Esophagus muscularis mucosa (tissue), 4 donors: ENCODE data around the gene POFUT1. TPM values are rescaled to one million over a fixed set of nuclear protein-coding genes. Genes with fewer than 3 reads are reported as not detected.
"Not testable (repeated sequence)": the region's sequence is repeated elsewhere in the genome, so short reads cannot be mapped to it uniquely, and the experiment has no call there.

Experiments
- DNase-seq: peaks from one replicate; pipeline ENCODE4 v3.0.0-alpha.2; 2017; ENCODE audit errors: extremely low spot score
- H3K27ac ChIP-seq, 4 donors: fragments of 200-600 bp; sonication (generic); replicated peaks in 1 of 4; 1 replicate in 3 of 4; 2 replicates in 1 of 4; pipeline ENCODE4 v1.5.1; 2016 to 2019; ENCODE audit warnings: mild to moderate bottlenecking in 1 of 4
- H3K27me3 ChIP-seq, 4 donors: fragments of 200-600 bp; sonication (generic); one replicate each; pipeline versions ENCODE4 v1.5.1 to v1.6.0; 2016 to 2019
- H3K36me3 ChIP-seq, 4 donors: fragments of 200-600 bp; sonication (generic); one replicate each; pipeline ENCODE4 v1.5.1; 2016 to 2019
- H3K4me1 ChIP-seq, 4 donors: fragments of 200-600 bp; sonication (generic); one replicate each; pipeline ENCODE4 v1.5.1; 2016 to 2019
- H3K4me3 ChIP-seq, 4 donors: fragments of 200-600 bp; sonication (generic); 1 replicate in 2 of 4; 2 replicates in 2 of 4; pipeline ENCODE4 v1.5.1; 2016 to 2019; ENCODE audit warnings: mild to moderate bottlenecking in 4 of 4, moderate library complexity in 1 of 4
- H3K9me3 ChIP-seq, 4 donors: fragments of 200-600 bp; sonication (generic); 1 replicate in 3 of 4; 2 replicates in 1 of 4; pipeline ENCODE4 v1.5.1; 2016 to 2019
- EP300 ChIP-seq: sonication (generic); formaldehyde crosslinking; IDR thresholded peaks from one replicate; pipeline ENCODE4 v1.6.1; 2017; ENCODE audit warnings: antibody characterized with exemption
- POLR2A ChIP-seq: fragments of 450-650 bp; IDR thresholded peaks from one replicate; pipeline ENCODE4 v1.6.1; 2017; ENCODE audit warnings: antibody characterized with exemption, moderate library complexity, mild to moderate bottlenecking, low read depth
- POLR2AphosphoS5 ChIP-seq, 2 donors: sonication (generic); formaldehyde crosslinking; IDR thresholded peaks; one replicate each; pipeline ENCODE4 v1.6.1; 2017; ENCODE audit warnings: antibody characterized with exemption in 2 of 2
- WGBS: methylation state at CpG from one replicate; pipeline ENCODE4 v1.1.5; 2018; 5-methylcytosine and 5-hydroxymethylcytosine counted together
- intact Hi-C: fragments of 100-400 bp; cut with DNase I; formaldehyde crosslinking; loops from one replicate; pipeline ENCODE4 v1.15.1; 2023
- total RNA-seq, 4 donors: library from RNA; depleted of rRNA; stranded (reverse); fragments of >200 nt; gene quantifications; one replicate each; pipeline versions ENCODE4 v1.1.0 to v1.2.1, GENCODE V29; 2016
- TF ChIP-seq, protein P1 (sequence below), 3 experiments: fragments of 200-600 bp in 2 of 3; fragments of 450-650 bp in 1 of 3; sonication (generic) in 2 of 3; IDR thresholded peaks; one replicate each; pipeline ENCODE4 v1.5.1; 2017 to 2019; ENCODE audit warnings: antibody characterized with exemption in 3 of 3, mild to moderate bottlenecking in 2 of 3, moderate library complexity in 1 of 3

Gene POFUT1
- total RNA-seq, 4 donors from 2014 or later = 21.7 to 31.9 (median 29.8) TPM

DNA sequence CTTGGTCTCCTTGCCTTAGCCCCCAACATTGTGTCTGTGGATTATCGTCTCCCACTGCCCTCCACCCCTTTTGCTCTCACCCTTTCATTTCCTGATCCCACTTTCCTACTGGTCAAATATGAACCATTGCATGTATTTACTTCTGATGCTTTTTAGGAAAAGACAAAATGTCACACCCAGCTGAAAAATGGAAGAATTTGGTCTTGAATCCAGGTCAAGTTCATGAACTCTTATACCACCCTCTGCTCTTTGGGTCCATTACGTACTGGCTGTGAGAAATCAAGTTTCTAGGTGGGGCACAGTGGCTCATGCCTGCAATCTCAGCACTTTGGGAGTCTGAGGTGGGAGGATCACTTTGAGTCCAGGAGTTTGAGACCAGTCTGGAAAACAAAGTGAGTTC lies 54.0 kb downstream of the POFUT1 start:
- no peak for TF ChIP-seq POLR2AphosphoS5 (IDR thresholded peaks at IDR 0.05)
- no peak for TF ChIP-seq EP300
- TF ChIP-seq, protein P1, sequence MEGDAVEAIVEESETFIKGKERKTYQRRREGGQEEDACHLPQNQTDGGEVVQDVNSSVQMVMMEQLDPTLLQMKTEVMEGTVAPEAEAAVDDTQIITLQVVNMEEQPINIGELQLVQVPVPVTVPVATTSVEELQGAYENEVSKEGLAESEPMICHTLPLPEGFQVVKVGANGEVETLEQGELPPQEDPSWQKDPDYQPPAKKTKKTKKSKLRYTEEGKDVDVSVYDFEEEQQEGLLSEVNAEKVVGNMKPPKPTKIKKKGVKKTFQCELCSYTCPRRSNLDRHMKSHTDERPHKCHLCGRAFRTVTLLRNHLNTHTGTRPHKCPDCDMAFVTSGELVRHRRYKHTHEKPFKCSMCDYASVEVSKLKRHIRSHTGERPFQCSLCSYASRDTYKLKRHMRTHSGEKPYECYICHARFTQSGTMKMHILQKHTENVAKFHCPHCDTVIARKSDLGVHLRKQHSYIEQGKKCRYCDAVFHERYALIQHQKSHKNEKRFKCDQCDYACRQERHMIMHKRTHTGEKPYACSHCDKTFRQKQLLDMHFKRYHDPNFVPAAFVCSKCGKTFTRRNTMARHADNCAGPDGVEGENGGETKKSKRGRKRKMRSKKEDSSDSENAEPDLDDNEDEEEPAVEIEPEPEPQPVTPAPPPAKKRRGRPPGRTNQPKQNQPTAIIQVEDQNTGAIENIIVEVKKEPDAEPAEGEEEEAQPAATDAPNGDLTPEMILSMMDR (IDR thresholded peaks at IDR 0.05) = no peak
- TF ChIP-seq POLR2A = no peak
- Histone ChIP-seq H3K4me1 (no peaks in the 10 kb centered on the region), H3K36me3 (no peaks in the 10 kb centered on the region), H3K27me3 (no peaks in the 10 kb centered on the region), H3K27ac (no peak overlapping the region), H3K4me3 (no peak overlapping the region), H3K9me3 (no peaks in the 10 kb centered on the region)
- WGBS = 66% methylated on average over 2 of the region's 2 CpGs
- intact Hi-C loops = no loop called here
- DNase-seq = no peak

DNA sequence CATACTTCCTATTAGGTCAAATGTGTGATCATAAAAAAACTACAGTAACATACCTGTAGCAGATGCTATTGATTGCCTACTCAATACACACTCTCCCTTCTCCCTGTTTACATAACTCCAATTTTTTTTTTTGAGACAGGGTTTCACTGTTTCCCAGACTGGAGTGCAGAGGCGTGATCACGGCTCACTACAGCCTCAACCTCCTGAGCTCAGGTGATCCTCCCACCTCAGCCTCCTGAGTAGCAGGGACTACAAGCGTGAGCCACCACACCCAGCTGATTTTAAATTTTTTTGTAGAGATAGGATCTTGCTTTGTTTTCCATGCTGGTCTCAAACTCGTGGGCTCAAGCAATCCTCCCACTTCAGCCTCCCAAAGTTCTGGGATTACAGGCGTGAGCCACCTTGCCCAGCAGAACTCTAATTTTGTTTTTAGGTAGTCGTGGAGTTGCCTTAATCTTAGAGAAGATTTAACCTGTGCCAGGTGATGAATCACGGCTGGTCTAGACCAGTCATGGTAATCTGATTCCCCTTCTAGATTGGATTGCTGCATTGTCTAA lies 55.8 kb downstream of the POFUT1 start:
- H3K36me3 ChIP-seq = no peaks in the 10 kb centered on the region
- intact Hi-C loops = no loop called here
- TF ChIP-seq POLR2A (no peak), POLR2AphosphoS5 (IDR thresholded peaks at IDR 0.05) (no peak)
- no peak for DNase-seq
- no peak overlapping the region for H3K4me3 ChIP-seq
- 77% methylated on average over 7 of the region's 7 CpGs for WGBS
- no peaks in the 10 kb centered on the region for H3K9me3 ChIP-seq
- H3K4me1 ChIP-seq = no peaks in the 10 kb centered on the region
- H3K27ac ChIP-seq = no peak overlapping the region
- no peaks in the 10 kb centered on the region for H3K27me3 ChIP-seq

DNA sequence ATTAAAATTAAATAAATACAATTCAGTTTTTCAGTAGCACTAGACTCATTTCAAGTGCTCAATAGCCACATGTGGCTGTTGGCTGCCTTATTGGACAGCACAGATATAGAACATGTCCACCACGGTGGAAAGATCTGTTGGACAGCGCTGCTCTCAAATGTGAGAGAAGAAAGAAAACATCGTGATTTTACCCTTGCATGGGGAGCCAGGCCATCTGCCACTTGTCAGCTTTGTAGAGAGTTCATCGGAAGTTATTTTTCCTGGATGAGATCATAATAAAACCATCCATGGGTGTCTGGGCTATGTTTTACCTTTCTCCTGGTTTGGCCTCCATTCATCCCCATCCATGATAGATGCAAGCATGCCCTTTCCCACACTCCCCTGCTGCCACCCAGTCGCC lies 63.9 kb downstream of the POFUT1 start:
- Histone ChIP-seq H3K27ac (no peak overlapping the region), H3K9me3 (no peaks in the 10 kb centered on the region), H3K4me1 (peaks cover 0 to under 1% (median 0%) of the 10 kb centered on the region in 4 donors), H3K36me3 (no peaks in the 10 kb centered on the region), H3K27me3 (peaks cover 0 to 19% (median 0%) of the 10 kb centered on the region in 4 donors), H3K4me3 (no peak overlapping the region)
- TF ChIP-seq, protein P1 (IDR thresholded peaks at IDR 0.05) = no peak
- TF ChIP-seq POLR2A = no peak
- no peak for TF ChIP-seq EP300
- no peak for TF ChIP-seq POLR2AphosphoS5 (IDR thresholded peaks at IDR 0.05)
- intact Hi-C loops = no loop called here
- DNase-seq = no peak
- 49% methylated on average over 5 of the region's 5 CpGs for WGBS

DNA sequence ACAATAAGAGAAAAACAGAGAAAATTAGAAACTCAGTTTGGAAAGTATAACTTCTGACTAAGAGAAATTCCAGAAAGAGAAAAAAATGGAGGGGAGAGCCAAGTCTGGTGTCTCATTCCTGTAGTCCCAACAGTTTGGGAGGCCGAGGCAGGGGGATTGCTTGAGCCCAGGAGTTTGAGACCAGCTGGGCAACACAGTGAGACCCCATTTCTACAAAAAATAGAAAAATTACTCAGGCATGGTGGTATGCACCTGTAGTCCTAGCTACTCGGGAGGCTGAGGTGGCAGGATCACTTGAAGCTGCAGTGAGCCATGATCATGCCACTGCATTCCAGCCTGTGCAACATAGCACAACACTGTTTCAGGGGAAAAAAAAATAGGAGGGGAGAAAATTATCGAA lies 66.7 kb downstream of the POFUT1 start:
- TF ChIP-seq EP300 (no peak), POLR2A (no peak), POLR2AphosphoS5 (IDR thresholded peaks at IDR 0.05) (no peak)
- TF ChIP-seq, protein P1 (IDR thresholded peaks at IDR 0.05) = no peak
- H3K4me3 ChIP-seq = no peak overlapping the region
- no peaks in the 10 kb centered on the region for H3K36me3 ChIP-seq
- peaks cover 0 to 19% (median 0%) of the 10 kb centered on the region in 4 donors for H3K27me3 ChIP-seq
- peaks cover 14 to 22% (median 20%) of the 10 kb centered on the region in 4 donors for H3K4me1 ChIP-seq
- 82% methylated on average over 3 of the region's 3 CpGs for WGBS
- no peak overlapping the region for H3K27ac ChIP-seq
- intact Hi-C loops = no loop called here
- H3K9me3 ChIP-seq = no peaks in the 10 kb centered on the region
- no peak for DNase-seq

DNA sequence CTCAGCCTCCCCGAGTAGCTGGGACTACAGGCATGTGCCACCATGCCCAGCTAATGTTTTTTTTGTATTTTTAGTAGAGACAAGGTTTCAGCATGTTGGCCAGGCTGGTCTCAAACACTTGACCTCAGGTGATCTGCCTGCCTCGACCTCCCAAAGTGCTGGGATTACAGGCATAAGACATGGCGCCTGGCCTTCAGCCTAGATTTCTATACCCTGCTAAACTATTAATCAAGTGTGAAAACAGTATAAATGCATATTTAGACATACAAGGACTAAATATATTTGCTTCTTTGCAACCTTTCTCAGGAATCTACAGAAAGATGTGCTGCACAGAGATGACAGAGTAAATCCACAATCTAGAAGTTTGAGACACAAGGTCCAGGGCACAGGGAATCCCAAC lies 67.5 kb downstream of the POFUT1 start:
- intact Hi-C loops = loop anchor here (5.0 kb wide), 1 partner anchor 68 kb away; the partner anchor contains the start of genes PLAGL2 and POFUT1
- H3K27me3 ChIP-seq = peaks cover 0 to 19% (median 0%) of the 10 kb centered on the region in 4 donors
- not testable (repeated sequence) for H3K4me3 ChIP-seq, DNase-seq, H3K36me3 ChIP-seq, H3K9me3 ChIP-seq, H3K27ac ChIP-seq
- 95% methylated on average over 3 of the region's 3 CpGs for WGBS
- H3K4me1 ChIP-seq = peaks cover 14 to 28% (median 20%) of the 10 kb centered on the region in 4 donors
